Bone marrow (tissue), 2 donors: ENCODE results near the gene TTC6.
"Not testable (repeated sequence)": the region's sequence is repeated elsewhere in the genome, so short reads cannot be mapped to it uniquely, and the experiment has no call there.

Experiments
- DNase-seq, 2 donors: peaks; one replicate each; lab custom pipeline; 2025; lab: John Stamatoyannopoulos, UW

Gene TTC6, protein sequence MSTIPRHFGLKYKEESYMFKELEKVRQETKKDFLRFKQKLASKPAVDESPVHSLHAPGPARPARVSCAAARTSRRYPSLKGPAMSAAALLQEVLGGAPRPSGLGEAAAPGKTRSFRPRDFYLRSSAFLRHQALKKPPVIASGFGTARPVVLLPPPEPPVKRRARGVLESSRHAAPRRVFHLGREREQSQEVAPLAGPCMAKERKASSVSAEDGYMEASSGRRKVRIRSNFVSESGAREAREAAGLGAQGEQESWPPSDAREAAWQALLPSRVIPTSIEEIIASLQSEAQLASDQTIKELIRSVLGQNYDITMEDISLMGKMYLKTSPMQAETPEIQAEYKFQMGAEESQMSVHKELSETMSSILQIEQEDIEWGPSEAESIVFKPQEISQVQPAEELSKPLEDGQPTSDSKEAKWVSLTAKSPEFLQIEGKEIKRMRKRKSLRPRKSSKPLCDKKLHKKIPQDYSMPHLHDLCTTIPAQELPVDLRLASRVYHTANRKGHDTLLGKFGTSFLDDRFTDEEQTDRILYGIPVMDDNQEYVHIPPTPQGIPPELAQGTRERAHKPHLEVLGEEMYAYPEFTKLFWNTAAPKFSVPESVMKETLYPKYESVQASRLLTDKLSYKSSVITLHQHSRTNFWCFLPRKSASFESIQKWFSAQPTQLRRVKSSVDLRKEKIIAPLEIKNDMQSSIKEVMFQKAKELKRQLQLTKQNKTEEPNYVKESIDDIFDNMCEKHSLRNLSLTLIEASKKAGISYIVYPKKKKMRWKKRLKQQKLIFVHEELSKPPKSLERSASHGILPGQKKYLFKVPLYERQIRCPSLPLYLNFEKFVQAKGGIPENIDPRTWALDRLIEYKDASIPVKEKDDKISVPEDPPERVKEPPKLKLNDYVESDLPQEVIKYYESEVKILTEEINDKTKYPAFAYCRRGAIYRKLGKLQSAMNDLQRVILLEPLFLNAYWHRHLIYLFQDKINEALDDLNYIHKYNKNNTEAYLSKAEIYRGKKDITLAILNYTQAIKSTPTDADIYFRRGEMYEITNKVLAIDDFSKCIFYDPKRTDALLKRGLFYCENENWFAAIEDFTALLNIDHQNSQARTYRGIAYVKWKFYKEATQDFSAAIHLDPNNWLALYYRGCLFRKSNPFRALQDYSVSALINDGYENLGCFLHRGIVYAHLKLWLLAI (N-terminal part only)

GRCh38 chr14:37594971-37595808 is at the start of gene TTC6, which contains the start of gene FOXA1:
TSS of gene TTC6 (plus strand) at chr14:37595629. CDS start at chr14:37622065, 26,436 bp downstream.
TSS of gene FOXA1 (minus strand) at chr14:37595249. CDS start at chr14:37594972, 277 bp downstream.
- DNase-seq, result no peak

GRCh38 chr14:37546621-37547447 is 48.6 kb upstream of the TTC6 start:
- no peak for DNase-seq

- no peak for DNase-seq
These were observed 44.9 kb upstream of the TTC6 start for GRCh38 chr14:37550511-37550910.

GRCh38 chr14:37551119-37551518 is 44.3 kb upstream of the TTC6 start:
- DNase-seq, result no peak

DNA sequence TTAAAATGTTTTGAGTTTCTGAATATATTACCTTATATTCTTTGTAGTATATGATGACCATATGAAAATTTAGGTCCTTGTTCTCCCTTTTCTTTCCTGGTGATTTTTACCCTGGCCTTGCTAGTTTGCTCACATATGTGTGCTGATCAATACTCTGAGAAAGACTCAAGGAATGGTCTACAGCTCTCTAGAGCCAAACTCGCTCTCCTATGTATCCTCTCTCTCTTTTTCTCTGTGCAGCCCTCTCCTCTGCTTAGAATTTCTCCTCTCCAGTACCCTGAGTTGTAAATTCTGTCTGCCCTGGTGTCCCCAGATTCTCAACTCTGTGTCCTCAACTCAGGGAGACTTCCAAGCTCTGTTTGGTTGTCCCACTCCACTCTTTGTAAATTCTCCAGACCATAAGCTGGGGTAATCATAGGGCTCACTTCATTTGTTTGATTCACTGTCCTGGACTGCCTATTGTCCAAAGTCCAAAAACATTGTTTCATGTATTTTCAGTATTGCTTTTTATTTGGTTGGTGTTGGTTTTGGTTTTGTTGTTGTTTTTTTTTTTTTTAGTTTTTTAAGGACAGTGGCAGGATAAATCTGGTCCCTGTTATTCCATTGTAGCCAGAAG is 41.4 kb upstream of the TTC6 start:
- no peak for DNase-seq

DNA sequence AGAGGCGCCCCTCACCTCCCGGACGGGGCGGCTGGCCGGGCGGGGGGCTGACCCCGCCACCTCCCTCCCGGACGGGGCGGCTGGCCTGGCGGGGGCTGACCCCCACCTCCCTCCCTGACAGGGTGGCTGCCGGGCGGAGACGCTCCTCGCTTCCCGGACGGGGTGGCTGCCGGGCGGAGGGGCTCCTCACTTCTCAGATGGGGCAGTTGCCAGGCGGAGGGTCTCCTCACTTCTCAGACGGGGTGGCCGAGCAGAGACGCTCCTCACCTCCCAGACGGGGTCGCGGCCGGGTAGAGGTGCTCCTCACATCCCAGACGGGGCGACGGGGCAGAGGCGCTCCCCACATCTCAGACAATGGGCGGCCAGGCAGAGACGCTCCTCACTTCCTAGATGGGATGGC is 39.8 kb upstream of the TTC6 start:
- not testable (repeated sequence) for DNase-seq

DNA sequence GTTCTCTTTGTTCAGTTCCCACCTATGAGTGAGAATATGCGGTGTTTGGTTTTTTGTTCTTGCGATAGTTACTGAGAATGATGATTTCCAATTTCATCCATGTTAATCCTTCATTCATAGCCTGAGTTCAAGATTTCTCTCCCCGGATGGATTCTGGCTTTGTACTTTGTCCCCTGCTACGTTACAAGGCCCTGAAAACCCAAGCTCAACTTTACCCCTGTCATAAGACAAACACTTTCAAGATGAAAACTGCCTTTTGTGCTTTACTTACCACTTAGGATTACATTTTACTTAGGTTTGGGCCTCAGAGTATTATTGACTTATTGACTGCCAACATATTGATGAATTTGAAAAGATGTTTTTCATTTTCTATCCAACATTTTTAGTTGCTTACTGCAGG is 36.7 kb upstream of the TTC6 start:
- no peak for DNase-seq

DNA sequence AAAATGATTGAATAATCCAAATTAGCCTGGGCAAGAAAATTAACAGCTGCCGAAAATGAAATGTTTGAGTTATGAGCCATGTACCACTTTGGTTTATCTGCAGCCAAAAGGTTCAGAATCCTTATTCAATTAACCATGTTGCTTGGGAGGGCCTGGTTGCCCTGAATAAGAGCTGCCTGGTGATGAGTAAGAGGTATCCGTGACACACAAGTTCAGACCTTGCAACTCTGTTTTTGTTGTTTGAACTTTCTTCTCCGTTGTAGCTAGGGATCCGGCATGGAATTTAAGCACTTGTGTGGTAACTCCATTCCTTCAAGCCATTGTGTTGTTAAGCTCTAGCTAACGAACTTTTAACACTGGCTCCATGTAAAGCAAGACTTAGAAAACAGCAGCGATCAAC is 36.0 kb upstream of the TTC6 start:
- no peak for DNase-seq

- no peak for DNase-seq
These were observed 32.2 kb upstream of the TTC6 start for GRCh38 chr14:37563189-37563588.

GRCh38 chr14:37565550-37565949 is 29.9 kb upstream of the TTC6 start:
- no peak for DNase-seq

GRCh38 chr14:37566811-37567371 is 28.5 kb upstream of the TTC6 start:
- no peak for DNase-seq

DNA sequence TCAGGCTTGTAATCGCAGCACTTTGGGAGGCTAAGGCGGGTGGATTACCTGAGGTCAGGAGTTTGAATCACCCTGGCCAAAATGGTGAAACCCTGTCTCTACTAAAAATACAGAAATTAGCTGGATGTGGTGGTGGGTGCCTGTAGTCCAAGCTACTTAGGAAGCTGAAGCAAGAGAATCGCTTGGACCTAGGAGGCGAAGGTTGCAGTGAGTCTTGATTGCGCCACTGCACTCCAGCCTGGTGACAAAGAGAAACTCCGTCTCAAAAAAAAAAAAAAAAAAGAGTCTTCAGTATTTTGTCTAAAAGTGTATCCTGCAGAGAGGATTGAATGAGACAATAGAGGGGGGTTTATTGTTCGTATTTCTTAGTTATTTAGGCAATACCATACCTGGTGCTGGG is 25.7 kb upstream of the TTC6 start:
- DNase-seq, result no peak

DNA sequence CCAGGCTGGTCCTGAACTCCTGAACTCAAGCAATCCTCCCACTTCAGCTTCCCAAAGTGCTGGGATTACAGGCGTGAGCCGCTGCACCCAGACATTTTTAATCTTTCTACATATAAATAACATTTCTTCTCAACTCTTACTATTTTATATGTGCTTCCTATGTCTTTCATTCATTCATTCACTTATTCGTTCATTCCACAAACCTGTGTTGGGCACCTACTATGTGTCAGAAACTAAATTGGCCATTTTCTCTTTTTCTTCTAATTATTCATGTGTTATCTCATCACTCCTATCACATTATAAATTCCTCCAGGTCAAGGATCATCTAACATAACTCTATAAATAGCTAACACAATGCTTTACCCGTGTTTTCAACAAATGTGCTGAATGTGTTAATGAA is 24.0 kb upstream of the TTC6 start:
- no peak for DNase-seq

- DNase-seq, result no peak
These were observed 22.1 kb upstream of the TTC6 start for GRCh38 chr14:37573356-37573755.

GRCh38 chr14:37579274-37579673 is 16.2 kb upstream of the TTC6 start:
- DNase-seq, result no peak

DNA sequence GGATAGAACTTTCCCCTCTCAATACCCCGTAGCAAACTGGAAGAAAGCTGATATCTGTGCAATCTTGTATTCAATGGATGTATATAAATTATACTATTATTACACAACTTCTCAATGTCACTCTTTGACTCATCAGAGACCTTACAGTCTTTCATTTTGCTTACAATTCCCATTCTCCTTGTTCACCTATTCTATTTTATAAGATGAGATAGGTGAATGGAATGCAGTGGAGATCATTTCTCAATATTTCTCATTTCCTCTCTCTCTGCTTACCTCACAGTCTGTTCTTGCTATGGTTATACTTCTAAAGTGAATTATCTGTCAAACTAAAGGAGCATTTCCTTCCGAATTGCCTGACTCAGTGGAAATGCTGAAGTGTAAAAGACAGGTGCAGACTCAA is 15.3 kb upstream of the TTC6 start:
- DNase-seq, result no peak

DNA sequence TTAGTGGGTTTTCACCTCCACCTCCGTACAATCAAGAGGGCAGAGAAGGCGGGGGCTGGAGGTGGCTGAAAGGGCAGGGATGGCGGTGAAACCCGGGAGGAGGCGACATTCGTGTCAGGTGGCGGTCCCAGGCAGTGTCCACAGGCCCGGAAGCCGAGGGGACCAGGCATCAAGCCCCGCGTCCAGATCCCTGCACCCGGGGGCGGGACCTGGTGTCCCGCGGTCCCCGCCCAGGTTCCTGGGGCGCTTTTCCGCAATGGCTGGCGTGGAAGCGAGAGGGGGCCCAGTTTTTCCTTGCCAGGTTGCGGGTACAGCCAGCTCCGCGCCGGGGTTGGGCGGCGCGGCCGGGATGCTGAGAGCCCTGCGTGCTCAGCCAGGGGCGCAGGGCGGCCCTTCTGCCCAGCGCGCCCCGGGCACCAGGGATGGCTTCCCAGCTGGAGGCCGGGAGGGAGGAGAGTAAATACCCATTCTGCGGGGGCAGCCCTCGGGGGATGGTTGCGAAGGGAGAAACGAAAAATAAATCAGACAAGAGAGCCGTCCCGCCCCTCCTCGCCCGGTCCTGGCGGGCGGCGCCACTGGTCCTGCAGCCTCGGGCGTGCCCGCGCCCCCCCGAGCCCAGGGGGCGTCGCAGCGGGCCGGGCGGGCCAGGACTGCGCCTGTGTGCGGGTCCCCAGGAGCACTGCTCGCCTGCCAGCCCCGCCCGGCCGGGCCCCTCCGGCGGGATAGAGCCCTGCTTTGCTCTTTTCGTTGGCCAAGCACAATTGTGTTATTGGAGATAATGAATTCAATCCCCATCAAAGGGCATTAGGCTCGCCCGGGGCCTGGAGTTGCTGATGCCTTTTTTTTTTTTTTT is 11.8 kb upstream of the TTC6 start:
- DNase-seq, result no peak

DNA sequence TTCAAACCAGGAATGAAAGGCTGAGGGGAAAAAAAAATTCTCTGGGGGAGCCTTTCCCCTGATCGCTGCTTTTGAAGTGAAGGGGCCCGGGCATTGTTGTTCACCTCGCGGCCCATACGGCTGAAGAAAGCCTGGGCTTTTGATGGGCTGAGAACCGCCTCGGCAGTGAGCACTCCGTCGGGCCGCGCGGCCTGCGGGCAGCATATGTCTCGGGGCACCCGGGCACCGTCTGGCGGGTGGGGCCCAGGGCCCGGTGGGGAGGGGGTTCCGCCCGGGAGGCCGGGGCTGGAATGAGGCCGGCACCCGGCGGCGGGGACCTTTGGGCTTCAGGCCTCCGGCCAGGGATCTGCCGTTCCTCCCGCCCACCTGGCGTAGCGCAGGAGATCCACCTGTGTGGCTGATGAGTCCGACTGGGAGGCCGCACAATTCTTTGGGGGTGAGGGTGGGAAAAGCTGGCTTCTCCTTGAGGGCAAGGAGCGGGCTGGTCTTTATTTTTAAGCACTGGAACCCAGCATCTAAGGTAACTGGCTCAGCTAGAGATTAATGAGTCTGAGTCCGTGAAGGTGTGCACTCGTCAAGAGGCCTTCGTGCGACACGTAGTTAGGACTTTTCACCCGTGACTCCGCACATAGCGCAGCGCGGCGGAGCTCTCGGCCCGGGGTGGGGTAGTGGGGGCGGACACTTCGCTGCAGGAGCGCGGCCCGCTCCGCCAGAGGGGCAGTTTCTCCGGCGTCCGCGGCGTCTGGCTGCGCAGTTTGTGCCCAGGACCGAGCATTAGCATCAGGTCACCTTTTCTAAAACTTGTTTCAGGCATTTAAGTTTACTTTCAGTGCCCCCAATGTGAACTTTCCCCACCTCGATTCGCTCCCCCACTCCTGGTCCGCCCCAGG is 11.0 kb upstream of the TTC6 start:
- no peak for DNase-seq
